NCI-H146 (cell line): ENCODE results near the gene CCDC81.
A peak's percentile ranks its signal among the peaks of the same experiment; 100 is the strongest.
"Not testable (repeated sequence)": the region's sequence is repeated elsewhere in the genome, so short reads cannot be mapped to it uniquely, and the experiment has no call there.

Experiments
- DNase-seq: peaks from one replicate; lab custom pipeline; 2025; lab: John Stamatoyannopoulos, UW

The CCDC81 gene

GRCh38 chr11:86374586-86374985 lies at the start of gene CCDC81:
Gene CCDC81, plus strand, starts transcription at chr11:86374887. Its CDS starts 277 bp downstream, at chr11:86375164.
- DNase-seq: no peak

GRCh38 chr11:86335131-86335767 lies 39.4 kb upstream of the CCDC81 start:
- no peak for DNase-seq

GRCh38 chr11:86337227-86337626 lies 37.5 kb upstream of the CCDC81 start:
- DNase-seq: no peak

GRCh38 chr11:86341382-86341781 lies 33.3 kb upstream of the CCDC81 start:
- no peak for DNase-seq

DNA sequence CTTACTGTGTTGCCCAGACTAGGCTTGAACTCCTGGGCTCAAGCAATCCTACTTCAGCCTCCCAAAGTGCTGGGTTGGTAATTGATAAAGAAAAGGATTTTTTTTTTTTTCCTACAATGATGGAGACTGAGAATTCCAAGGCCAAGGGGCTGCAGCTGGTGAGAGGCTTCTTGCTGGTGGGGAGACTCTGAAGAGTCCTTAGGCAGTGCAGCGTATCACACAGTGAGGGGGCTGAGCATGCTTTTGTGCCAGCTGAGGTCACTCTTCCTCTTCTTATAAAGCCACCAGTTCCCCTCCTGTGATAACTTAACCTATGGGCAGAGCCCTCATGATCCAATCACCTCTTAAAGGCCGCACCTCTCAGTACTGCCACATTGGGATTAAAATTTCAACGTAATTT lies 28.2 kb upstream of the CCDC81 start:
- DNase-seq: no peak

DNA sequence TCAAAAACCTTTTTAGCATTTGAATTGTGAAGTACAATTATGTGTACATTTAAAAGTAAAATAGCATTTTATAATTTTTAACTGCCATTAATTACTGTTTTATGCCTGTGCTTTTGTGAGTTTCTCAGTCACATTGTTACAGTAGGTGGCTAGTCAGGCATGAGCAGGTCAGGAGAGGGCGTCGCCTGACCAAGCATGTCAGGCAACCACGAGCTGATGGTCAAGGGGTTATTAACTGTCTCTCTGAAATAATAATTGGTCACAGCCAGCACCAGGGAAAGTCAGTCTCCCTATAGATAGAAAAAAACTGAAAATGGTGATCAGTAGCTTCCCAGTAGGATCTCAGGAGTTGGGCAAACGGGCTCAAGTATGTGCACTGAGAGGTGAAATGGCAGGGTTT lies 19.4 kb upstream of the CCDC81 start:
- no peak for DNase-seq

DNA sequence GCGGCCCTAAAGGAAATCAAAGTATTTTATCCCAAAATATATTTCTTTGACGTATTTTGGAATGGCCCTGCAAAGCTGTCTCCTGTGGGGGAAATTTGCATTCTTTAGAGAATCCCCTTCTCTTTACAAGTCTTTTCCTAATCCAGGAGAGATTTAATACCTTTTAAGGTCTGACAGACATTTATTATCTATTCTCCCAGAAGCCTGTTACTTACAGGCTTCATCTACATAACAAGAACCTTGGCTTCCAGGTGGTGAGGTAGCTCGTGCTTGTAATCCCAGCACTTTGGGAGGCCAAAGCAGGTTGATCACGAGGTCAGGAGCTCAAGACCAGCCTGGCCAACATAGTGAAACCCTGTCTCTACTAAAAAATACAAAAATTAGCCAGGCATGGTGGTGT lies 17.3 kb upstream of the CCDC81 start:
- not testable (repeated sequence) for DNase-seq

GRCh38 chr11:86358720-86359119 lies 16.0 kb upstream of the CCDC81 start:
- no peak for DNase-seq

- DNase-seq: peak; percentile 2
Observed at GRCh38 chr11:86360775-86361395, 13.8 kb upstream of the CCDC81 start.

GRCh38 chr11:86363424-86363823 lies 11.3 kb upstream of the CCDC81 start:
- no peak for DNase-seq

DNA sequence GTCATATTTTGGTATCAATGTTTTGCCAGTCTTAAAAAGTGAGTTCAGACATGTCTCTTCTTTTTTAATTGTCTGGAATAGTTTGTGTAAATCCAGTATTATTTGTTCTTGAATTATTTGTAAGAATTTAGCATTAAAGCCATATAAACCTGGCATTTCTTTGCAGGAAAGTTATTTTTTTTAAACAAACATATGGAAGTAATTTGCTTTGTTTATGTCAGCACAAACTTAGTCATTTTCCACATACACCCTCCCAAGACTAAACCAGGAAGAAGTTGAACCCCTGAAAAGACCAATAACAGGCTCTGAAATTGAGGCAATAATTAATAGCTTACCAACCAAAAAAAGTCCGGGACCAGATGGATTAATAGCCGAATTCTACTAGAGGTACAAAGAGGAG lies 9.1 kb upstream of the CCDC81 start:
- DNase-seq: no peak

DNA sequence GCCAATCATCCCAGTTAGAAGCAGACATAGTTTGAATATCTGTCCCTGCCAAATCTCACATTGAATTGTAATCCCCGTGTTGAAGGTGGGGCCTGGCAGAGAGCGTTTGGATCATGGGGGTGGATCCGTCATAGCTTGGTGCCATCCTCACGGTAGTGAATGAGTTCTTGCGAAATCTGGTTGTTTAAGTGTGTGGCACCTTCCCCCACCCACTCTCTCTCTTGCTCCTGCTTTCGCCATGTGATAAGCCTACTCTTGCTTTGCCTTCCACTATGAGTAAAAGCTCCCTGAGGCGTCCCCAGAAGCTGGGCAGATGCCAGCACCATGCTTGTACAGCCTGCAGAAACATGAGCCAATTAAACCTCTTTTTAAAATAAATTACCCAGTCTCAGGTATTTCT lies 5.0 kb upstream of the CCDC81 start:
- DNase-seq: no peak

- DNase-seq: peak; percentile 37
Observed at GRCh38 chr11:86370171-86370570, 4.5 kb upstream of the CCDC81 start.

GRCh38 chr11:86370922-86371594 lies 3.6 kb upstream of the CCDC81 start:
- DNase-seq: no peak

GRCh38 chr11:86372041-86372440 lies 2.6 kb upstream of the CCDC81 start:
- DNase-seq: no peak

GRCh38 chr11:86372586-86372985 lies 2.1 kb upstream of the CCDC81 start:
- no peak for DNase-seq

- no peak for DNase-seq
Observed at GRCh38 chr11:86374069-86374468, 618 bp upstream of the CCDC81 start.

- no peak for DNase-seq
Observed at GRCh38 chr11:86377972-86378371, 3.3 kb downstream of the CCDC81 start.

- DNase-seq: no peak
Observed at GRCh38 chr11:86380295-86381059, 5.8 kb downstream of the CCDC81 start.

- no peak for DNase-seq
Observed at GRCh38 chr11:86383041-86383955, 8.6 kb downstream of the CCDC81 start.

DNA sequence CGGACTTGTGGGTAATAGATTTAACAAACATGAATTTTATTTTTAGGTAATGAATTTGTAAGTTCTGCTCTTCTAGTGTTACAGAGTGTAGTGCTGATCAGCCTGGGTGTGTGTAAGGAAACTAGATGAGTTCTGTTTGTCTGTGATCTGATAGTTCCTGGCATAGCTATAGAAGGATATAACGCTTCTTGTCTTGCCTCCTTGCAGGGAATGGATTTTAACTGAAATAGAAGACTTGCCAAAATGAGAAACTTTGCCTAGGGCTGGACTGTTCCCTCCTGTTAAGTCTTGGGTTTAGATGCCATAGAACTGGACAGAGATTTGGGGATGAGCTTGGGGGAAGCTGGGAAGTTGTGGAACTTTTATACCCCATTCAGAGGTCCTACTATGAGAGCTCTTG lies 11.6 kb downstream of the CCDC81 start:
- no peak for DNase-seq

GRCh38 chr11:86386746-86387145 lies 12.1 kb downstream of the CCDC81 start:
- no peak for DNase-seq
